ENCODE data around the gene IGSF9B.

IGSF9B gene

GRCh38 chr11:133896642-133897330, 60.0 kb downstream of the IGSF9B start:
- no peak for TF ChIP-seq CTCF (conservative IDR thresholded peaks at IDR 0.05)
- no peak overlapping the region for H3K27ac ChIP-seq

- TF ChIP-seq ZFX (IDR thresholded peaks at IDR 0.05): no peak
- TF ChIP-seq CTCF (conservative IDR thresholded peaks at IDR 0.05): no peak
- no peak overlapping the region for H3K27ac ChIP-seq
These were observed 60.7 kb downstream of the IGSF9B start for GRCh38 chr11:133896028-133896427.

- no peak overlapping the region for H3K27ac ChIP-seq
- TF ChIP-seq CTCF (conservative IDR thresholded peaks at IDR 0.05): no peak
These were observed 61.2 kb downstream of the IGSF9B start for GRCh38 chr11:133895551-133895950.

- H3K27ac ChIP-seq: no peak overlapping the region
- TF ChIP-seq CTCF (conservative IDR thresholded peaks at IDR 0.05): no peak
- no peak for TF ChIP-seq ZFX (IDR thresholded peaks at IDR 0.05)
These were observed 61.7 kb downstream of the IGSF9B start for GRCh38 chr11:133895061-133895479.

GRCh38 chr11:133893381-133893780, 63.4 kb downstream of the IGSF9B start:
- no peak for TF ChIP-seq CTCF (conservative IDR thresholded peaks at IDR 0.05)
- H3K27ac ChIP-seq: no peak overlapping the region

- no peak overlapping the region for H3K27ac ChIP-seq
- TF ChIP-seq ZFX (IDR thresholded peaks at IDR 0.05): no peak
- TF ChIP-seq CTCF (conservative IDR thresholded peaks at IDR 0.05): no peak
These were observed 64.0 kb downstream of the IGSF9B start for GRCh38 chr11:133892584-133893380.

GRCh38 chr11:133892126-133892525, 64.6 kb downstream of the IGSF9B start:
- TF ChIP-seq CTCF (conservative IDR thresholded peaks at IDR 0.05) (no peak), ZFX (IDR thresholded peaks at IDR 0.05) (no peak)
- no peak overlapping the region for H3K27ac ChIP-seq

Data from C4-2B (cell line).